ENCODE measurements around the gene HNRNPR. TPM values are rescaled to one million over a fixed set of nuclear protein-coding genes. Genes with fewer than 3 reads are reported as not detected.

Gene HNRNPR
- total RNA-seq, 1 donor from 2014 or later, result 64.3 TPM

GRCh38 chr1:23367791-23368561 lies 23.9 kb upstream of the HNRNPR start:
- Histone ChIP-seq H3K27me3 (no peaks in the 10 kb centered on the region), H3K27ac (peak overlapping the region; percentile 98), H3K9me3 (peaks cover 1% of the 10 kb centered on the region), H3K4me3 (peak overlapping the region; percentile 74 to 78), H3K4me1 (peaks cover 57% of the 10 kb centered on the region), H3K36me3 (peaks cover under 1 to 33% of the 10 kb centered on the region in 2 donors)
- intact Hi-C loops (cut with DNase I), result no loop called here
- TF ChIP-seq CTCF (IDR thresholded peaks at IDR 0.05) (no peak), POLR2A (IDR thresholded peaks at IDR 0.05) (peak in 1 of 2 donors; percentile 78), POLR2AphosphoS5 (IDR thresholded peaks at IDR 0.05; ENCODE audit: insufficient read depth in 1 of 2, low read depth in 1 of 2) (peak; percentile 62 to 95)
- DNase-seq (ENCODE audit: extremely low spot score in 2 of 2), result peak; percentile 98 to 100

- TF ChIP-seq POLR2AphosphoS5 (IDR thresholded peaks at IDR 0.05; ENCODE audit: insufficient read depth in 1 of 2, low read depth in 1 of 2), result no peak
- no peak for TF ChIP-seq POLR2A (IDR thresholded peaks at IDR 0.05)
- TF ChIP-seq CTCF (IDR thresholded peaks at IDR 0.05), result no peak
- intact Hi-C loops (cut with DNase I), result no loop called here
Measured at GRCh38 chr1:23367451-23367790, 23.3 kb upstream of the HNRNPR start.

GRCh38 chr1:23366598-23366997 lies 22.5 kb upstream of the HNRNPR start:
- intact Hi-C loops (cut with DNase I), result no loop called here
- Histone ChIP-seq H3K36me3 (peaks cover 11 to 47% of the 10 kb centered on the region in 2 donors), H3K4me1 (peaks cover 47% of the 10 kb centered on the region), H3K27ac (peak overlapping the region; percentile 23), H3K4me3 (peak overlapping the region in 1 of 2 donors; percentile 74), H3K9me3 (peaks cover 14% of the 10 kb centered on the region), H3K27me3 (no peaks in the 10 kb centered on the region)
- DNase-seq (ENCODE audit: extremely low spot score in 2 of 2), result no peak
- peak in 1 of 2 donors; percentile 51 for TF ChIP-seq POLR2AphosphoS5 (IDR thresholded peaks at IDR 0.05; ENCODE audit: insufficient read depth in 1 of 2, low read depth in 1 of 2)
- TF ChIP-seq POLR2A (IDR thresholded peaks at IDR 0.05), result no peak

More at GRCh38 chr1:23367451-23367790, 23.3 kb upstream of the HNRNPR start:
- DNase-seq (ENCODE audit: extremely low spot score in 2 of 2), result no peak
- H3K27me3 ChIP-seq, result no peaks in the 10 kb centered on the region
- peaks cover 6 to 39% of the 10 kb centered on the region in 2 donors for H3K36me3 ChIP-seq
- peaks cover 55% of the 10 kb centered on the region for H3K4me1 ChIP-seq
- H3K4me3 ChIP-seq, result peak overlapping the region; percentile 74 to 78
- peak overlapping the region; percentile 98 for H3K27ac ChIP-seq
- peaks cover 7% of the 10 kb centered on the region for H3K9me3 ChIP-seq

- Histone ChIP-seq H3K4me3 (peak overlapping the region in 1 of 2 donors; percentile 74), H3K27me3 (no peaks in the 10 kb centered on the region), H3K36me3 (peaks cover 11 to 51% of the 10 kb centered on the region in 2 donors), H3K9me3 (peaks cover 19% of the 10 kb centered on the region), H3K4me1 (peaks cover 43% of the 10 kb centered on the region), H3K27ac (peak overlapping the region; percentile 23)
- no peak for TF ChIP-seq POLR2A (IDR thresholded peaks at IDR 0.05)
- no peak for TF ChIP-seq CTCF (IDR thresholded peaks at IDR 0.05)
- TF ChIP-seq POLR2AphosphoS5 (IDR thresholded peaks at IDR 0.05; ENCODE audit: insufficient read depth in 1 of 2, low read depth in 1 of 2), result no peak
- no peak for DNase-seq (ENCODE audit: extremely low spot score in 2 of 2)
- intact Hi-C loops (cut with DNase I), result no loop called here
Measured at GRCh38 chr1:23366146-23366545, 22.1 kb upstream of the HNRNPR start.

- Histone ChIP-seq H3K4me3 (peak overlapping the region in 1 of 2 donors; percentile 20), H3K4me1 (peaks cover 22% of the 10 kb centered on the region), H3K9me3 (peaks cover 23% of the 10 kb centered on the region), H3K27ac (no peak overlapping the region), H3K36me3 (peaks cover 11 to 69% of the 10 kb centered on the region in 2 donors), H3K27me3 (no peaks in the 10 kb centered on the region)
- no peak for TF ChIP-seq POLR2A (IDR thresholded peaks at IDR 0.05)
- no peak for TF ChIP-seq CTCF (IDR thresholded peaks at IDR 0.05)
- TF ChIP-seq POLR2AphosphoS5 (IDR thresholded peaks at IDR 0.05; ENCODE audit: insufficient read depth in 1 of 2, low read depth in 1 of 2), result no peak
- intact Hi-C loops (cut with DNase I), result no loop called here
- no peak for DNase-seq (ENCODE audit: extremely low spot score in 2 of 2)
Measured at GRCh38 chr1:23362218-23362713, 18.2 kb upstream of the HNRNPR start.
